Choroid plexus epithelial cell (primary cell): ENCODE measurements around the gene MYO1F.

Experiments
- DNase-seq: peaks from one replicate; pipeline ENCODE4 v3.0.0-alpha.2; 2010; ENCODE audit warnings: low read depth
- H3K4me3 ChIP-seq: 2 replicates; pipeline ENCODE4 v1.5.1; 2011; ENCODE audit warnings: low read depth, mild to moderate bottlenecking, control low read depth, low read length, moderate library complexity
- TF ChIP-seq, protein P1 (sequence below): conservative IDR thresholded peaks from 2 replicates; pipeline ENCODE4 v1.5.1; 2011; ENCODE audit warnings: low read depth, mild to moderate bottlenecking, control low read depth, inconsistent platforms, low read length, moderate library complexity

The MYO1F gene

DNA sequence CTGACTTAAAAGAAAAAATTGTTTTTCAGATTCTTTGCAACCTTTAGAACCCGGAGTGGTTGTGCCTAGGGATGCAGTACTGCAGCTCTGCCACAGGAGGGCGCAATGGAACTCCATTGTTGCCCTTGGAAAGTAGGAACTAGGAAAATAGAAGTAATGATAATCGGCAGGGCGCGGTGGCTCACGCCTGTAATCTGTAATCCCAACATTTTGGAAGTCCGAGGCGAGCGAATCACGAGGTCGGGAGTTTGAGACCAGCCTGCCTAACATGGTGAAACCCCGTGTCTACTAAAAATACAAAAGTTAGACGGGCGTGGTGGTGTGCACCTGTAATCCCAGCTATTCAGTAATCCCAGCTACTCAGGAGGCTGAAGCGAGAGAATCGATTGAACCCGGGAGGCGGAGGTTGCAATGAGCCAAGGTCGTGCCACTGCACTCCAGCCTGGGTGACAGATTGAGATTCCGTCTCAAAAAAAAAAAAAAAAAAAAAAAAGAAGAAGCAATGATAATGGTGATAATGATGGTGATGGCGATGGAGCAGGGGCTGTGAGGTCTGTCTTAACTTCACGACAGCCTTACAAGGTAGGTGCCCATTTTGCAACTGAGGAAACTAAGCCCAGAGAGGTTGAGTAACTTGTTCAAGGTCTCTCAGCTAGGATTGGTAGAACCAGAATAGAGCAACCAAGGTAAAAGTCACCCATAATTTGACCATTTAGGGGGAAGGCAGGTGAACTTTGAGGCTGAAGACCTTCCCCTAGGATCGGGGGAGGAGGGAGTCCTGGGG lies 38.8 kb upstream of the MYO1F start:
- no peak overlapping the region for H3K4me3 ChIP-seq
- peak; percentile 74 for DNase-seq

DNA sequence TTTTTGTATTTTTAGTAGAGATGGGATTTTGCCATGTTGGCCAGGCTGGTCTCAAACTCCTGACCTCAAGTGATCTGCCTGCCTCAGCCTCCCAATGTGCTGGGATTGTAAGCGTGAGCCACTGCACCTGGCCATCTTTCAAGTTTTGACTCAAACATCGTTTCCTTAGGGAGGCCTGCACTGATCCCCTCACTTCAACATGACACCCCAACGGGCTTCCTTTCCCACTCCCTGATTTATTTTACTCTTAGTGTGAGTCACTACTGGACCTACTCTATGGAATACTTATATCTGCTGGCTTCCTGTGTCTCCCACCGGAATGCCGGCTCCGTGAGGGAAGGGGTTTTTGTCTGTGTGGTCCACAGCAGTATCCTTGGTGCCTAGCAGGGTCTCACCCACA lies 37.8 kb upstream of the MYO1F start:
- TF ChIP-seq, protein P1, sequence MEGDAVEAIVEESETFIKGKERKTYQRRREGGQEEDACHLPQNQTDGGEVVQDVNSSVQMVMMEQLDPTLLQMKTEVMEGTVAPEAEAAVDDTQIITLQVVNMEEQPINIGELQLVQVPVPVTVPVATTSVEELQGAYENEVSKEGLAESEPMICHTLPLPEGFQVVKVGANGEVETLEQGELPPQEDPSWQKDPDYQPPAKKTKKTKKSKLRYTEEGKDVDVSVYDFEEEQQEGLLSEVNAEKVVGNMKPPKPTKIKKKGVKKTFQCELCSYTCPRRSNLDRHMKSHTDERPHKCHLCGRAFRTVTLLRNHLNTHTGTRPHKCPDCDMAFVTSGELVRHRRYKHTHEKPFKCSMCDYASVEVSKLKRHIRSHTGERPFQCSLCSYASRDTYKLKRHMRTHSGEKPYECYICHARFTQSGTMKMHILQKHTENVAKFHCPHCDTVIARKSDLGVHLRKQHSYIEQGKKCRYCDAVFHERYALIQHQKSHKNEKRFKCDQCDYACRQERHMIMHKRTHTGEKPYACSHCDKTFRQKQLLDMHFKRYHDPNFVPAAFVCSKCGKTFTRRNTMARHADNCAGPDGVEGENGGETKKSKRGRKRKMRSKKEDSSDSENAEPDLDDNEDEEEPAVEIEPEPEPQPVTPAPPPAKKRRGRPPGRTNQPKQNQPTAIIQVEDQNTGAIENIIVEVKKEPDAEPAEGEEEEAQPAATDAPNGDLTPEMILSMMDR: no peak
- DNase-seq: no peak
- no peak overlapping the region for H3K4me3 ChIP-seq

More for the DNA sequence above, 38.8 kb upstream of the MYO1F start:
- TF ChIP-seq, protein P1: peak; percentile 92

DNA sequence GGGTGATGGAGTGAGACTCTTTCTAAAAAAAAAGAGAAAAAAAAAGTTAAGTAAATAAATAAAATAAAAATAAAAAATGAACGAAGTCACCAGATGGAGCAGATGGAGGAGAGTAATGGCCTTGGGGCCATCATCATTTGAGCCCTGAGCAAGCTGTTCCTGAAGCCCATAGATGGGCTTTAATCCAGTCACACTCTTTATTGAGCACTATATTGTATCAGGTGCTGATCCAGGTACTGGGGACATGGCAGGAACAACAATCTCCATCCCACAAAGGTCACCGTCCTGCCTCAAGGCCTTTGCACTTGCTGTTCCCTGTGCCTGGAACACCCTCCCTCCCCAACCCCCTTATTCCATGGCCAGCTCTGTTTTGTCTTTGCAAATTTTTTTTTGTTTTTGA lies 37.2 kb upstream of the MYO1F start:
- TF ChIP-seq, protein P1: no peak
- no peak overlapping the region for H3K4me3 ChIP-seq
- no peak for DNase-seq

GRCh38 chr19:8612807-8613171 lies 35.5 kb upstream of the MYO1F start:
- TF ChIP-seq, protein P1: no peak
- H3K4me3 ChIP-seq: no peak overlapping the region
- DNase-seq: no peak

DNA sequence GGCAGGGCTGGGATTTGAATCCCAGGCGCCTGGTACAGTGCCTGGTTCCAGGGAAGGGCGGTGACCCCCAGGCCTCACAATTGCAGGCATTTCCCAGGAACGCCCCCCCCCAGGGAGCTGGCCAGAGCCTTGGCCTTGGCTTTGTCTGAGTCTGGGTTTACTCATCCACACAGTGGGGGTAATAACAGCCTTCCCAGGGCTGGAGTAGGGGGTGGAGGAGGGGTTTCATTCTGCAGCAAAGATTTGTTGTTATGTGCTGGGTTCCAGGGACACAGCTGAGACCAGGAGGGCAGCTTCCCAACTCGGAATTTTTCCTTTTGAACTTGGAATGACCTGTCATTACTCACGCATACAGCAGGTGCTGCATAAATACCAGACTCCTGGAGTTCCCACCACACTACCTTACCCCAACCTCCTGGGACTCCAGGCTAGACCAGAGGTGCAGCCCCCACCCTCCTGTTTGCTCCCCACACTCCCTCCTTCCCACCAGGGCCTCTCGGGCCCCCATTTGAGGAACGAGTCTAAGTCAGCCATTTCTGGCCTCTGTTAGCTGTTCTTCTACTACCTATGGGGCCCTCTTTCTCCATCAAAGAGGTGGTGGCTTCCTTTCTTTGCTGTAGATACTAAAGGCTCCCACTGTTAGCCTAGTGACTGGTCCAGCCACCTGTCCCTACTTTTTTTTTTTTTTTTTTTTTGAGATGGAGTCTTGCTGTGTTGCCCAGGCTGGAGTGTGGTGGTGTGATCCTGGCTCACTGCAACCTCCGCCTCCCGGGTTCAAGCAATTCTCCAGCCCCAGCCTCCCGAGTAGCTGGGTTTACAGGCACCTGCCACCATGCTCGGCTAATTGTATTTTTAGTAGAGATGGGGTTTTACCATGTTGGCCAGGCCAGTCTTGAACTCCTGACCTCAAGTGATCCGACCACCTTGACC lies 34.9 kb upstream of the MYO1F start:
- TF ChIP-seq, protein P1: no peak
- no peak overlapping the region for H3K4me3 ChIP-seq
- DNase-seq: peak; percentile 77

- TF ChIP-seq, protein P1: no peak
- no peak for DNase-seq
- H3K4me3 ChIP-seq: no peak overlapping the region
Measured at GRCh38 chr19:8611391-8611876, 34.2 kb upstream of the MYO1F start.
